ENCODE results near the gene SRSF4.

GRCh38 chr1:29218223-29218622 lies 36.5 kb upstream of the SRSF4 start:
- TF ChIP-seq CTCF (IDR thresholded peaks at IDR 0.05; ENCODE audit: extremely low read depth in 1 of 2, insufficient read depth in 1 of 2, low read depth in 1 of 2, low read length in 2 of 2) = no peak
- no peak for TF ChIP-seq POLR2A (IDR thresholded peaks at IDR 0.05; ENCODE audit: low read depth, low read length)
- no peak for TF ChIP-seq GATA2 (IDR thresholded peaks at IDR 0.05; ENCODE audit: insufficient read depth, insufficient read length, low read depth, low read length)
- TF ChIP-seq POLR2AphosphoS5 (IDR thresholded peaks at IDR 0.05; ENCODE audit: insufficient read depth, low read depth, low read length) = no peak
- TF ChIP-seq MYC (IDR thresholded peaks at IDR 0.05; ENCODE audit: low read depth, low read length) = no peak
- no peak for TF ChIP-seq MAX (IDR thresholded peaks at IDR 0.05; ENCODE audit: insufficient read depth, insufficient read length)
- TF ChIP-seq FOS (IDR thresholded peaks at IDR 0.05; ENCODE audit: borderline replicate concordance, insufficient read depth, low read length) = no peak
